Endothelial cell (in vitro differentiated cells): ENCODE measurements around the gene STMP1. TPM values are rescaled to one million over a fixed set of nuclear protein-coding genes. Genes with fewer than 3 reads are reported as not detected.

Experiments used
- DNase-seq: peaks from one replicate; pipeline ENCODE4 v3.0.0; 2021; ENCODE audit warnings: low spot score
- H3K27ac Mint-ChIP-seq: one replicate; pipeline ENCODE4 v1.8.0; 2021; ENCODE audit warnings: mixed read lengths, inconsistent platforms; ENCODE audit not compliant: unreplicated experiment
- H3K27me3 Mint-ChIP-seq: one replicate; pipeline ENCODE4 v1.8.0; 2021; ENCODE audit warnings: mild to moderate bottlenecking, moderate library complexity, mixed read lengths, inconsistent platforms; ENCODE audit not compliant: unreplicated experiment
- H3K36me3 Mint-ChIP-seq: one replicate; pipeline ENCODE4 v1.8.0; 2021; ENCODE audit warnings: mild to moderate bottlenecking, low read depth, mixed read lengths, inconsistent platforms; ENCODE audit not compliant: unreplicated experiment
- H3K4me1 Mint-ChIP-seq: one replicate; pipeline ENCODE4 v1.8.0; 2021; ENCODE audit warnings: mild to moderate bottlenecking, mixed read lengths, inconsistent platforms; ENCODE audit not compliant: unreplicated experiment
- H3K4me3 Mint-ChIP-seq: one replicate; pipeline ENCODE4 v1.8.0; 2021; ENCODE audit warnings: mild to moderate bottlenecking, mixed read lengths, inconsistent platforms; ENCODE audit not compliant: unreplicated experiment
- H3K9me3 Mint-ChIP-seq: one replicate; pipeline ENCODE4 v1.8.0; 2021; ENCODE audit warnings: mixed read lengths, inconsistent platforms; ENCODE audit not compliant: unreplicated experiment
- CTCF ChIP-seq: fragments of 200-600 bp; sonication (generic); IDR thresholded peaks from one replicate; pipeline ENCODE4 v1.5.0; 2021; ENCODE audit warnings: antibody characterized with exemption; ENCODE audit not compliant: unreplicated experiment
- total RNA-seq: library from RNA; stranded (reverse); fragmentation: NEBNext Ultra II Directional; extraction: Animal tissue kit (Norgen Biotek cat#: 25700); gene quantifications from one replicate; pipeline ENCODE4 v1.2.1, GENCODE V29; 2021; ENCODE audit not compliant: unreplicated experiment

The STMP1 gene
- total RNA-seq, 1 donor from 2014 or later: 27.5 TPM

- Mint-ChIP-seq H3K9me3 (no peaks in the 10 kb centered on the region), H3K36me3 (peaks cover 26% of the 10 kb centered on the region), H3K27me3 (no peaks in the 10 kb centered on the region), H3K4me3 (no peak overlapping the region), H3K27ac (no peak overlapping the region), H3K4me1 (peaks cover 11% of the 10 kb centered on the region)
- DNase-seq: no peak
- peak; percentile 55 for TF ChIP-seq CTCF
These were observed 16.9 kb upstream of the STMP1 start for GRCh38 chr7:135645296-135645904.

- Mint-ChIP-seq H3K27ac (peak overlapping the region; percentile 57), H3K4me3 (no peak overlapping the region), H3K27me3 (no peaks in the 10 kb centered on the region), H3K9me3 (no peaks in the 10 kb centered on the region), H3K36me3 (peaks cover 16% of the 10 kb centered on the region), H3K4me1 (peaks cover 15% of the 10 kb centered on the region)
- TF ChIP-seq CTCF: no peak
- DNase-seq: no peak
These were observed 14.6 kb upstream of the STMP1 start for GRCh38 chr7:135647755-135648154.

- no peaks in the 10 kb centered on the region for H3K9me3 Mint-ChIP-seq
- peaks cover 20% of the 10 kb centered on the region for H3K4me1 Mint-ChIP-seq
- no peak overlapping the region for H3K4me3 Mint-ChIP-seq
- peaks cover 16% of the 10 kb centered on the region for H3K36me3 Mint-ChIP-seq
- H3K27me3 Mint-ChIP-seq: peaks cover 2% of the 10 kb centered on the region
- DNase-seq: no peak
- peak overlapping the region; percentile 57 for H3K27ac Mint-ChIP-seq
- no peak for TF ChIP-seq CTCF
These were observed 14.1 kb upstream of the STMP1 start for GRCh38 chr7:135648235-135648634.

DNA sequence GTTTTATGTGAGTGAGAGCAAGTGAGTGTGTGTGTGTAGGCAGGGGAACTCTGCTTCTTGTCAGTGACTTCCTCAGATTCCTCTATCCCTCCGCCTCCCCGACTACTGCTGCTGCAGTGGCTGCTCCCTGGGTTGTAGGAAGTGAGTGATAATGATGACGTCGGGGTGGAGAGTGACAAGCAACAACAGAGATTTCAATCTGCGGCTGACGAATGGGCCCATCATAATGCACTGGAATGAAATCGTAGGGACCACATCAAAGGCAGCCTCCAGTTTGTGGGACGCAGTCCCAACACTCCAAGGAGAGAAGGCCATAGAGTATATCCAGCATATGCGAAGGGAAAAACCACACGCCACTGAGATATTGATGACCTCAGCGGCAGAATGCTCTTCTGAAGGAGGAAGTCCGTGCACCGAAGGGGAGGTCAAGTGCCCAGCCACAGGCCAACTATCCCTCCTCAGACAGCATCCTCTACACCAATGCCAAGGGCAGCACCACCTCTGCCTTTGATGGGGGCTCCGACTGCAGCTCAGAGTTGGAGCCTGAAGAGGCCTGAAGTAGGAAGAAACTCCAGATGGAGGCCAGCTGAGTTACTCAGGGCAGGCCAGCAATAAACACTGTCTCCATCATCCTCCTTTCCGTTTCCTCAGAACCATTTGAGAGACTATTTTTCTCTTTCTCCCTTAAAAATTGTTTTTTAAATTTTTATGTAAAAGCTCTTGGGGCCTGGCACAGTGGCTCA is 11.3 kb upstream of the STMP1 start:
- no peak overlapping the region for H3K4me3 Mint-ChIP-seq
- peaks cover 22% of the 10 kb centered on the region for H3K4me1 Mint-ChIP-seq
- no peak overlapping the region for H3K27ac Mint-ChIP-seq
- peaks cover under 1% of the 10 kb centered on the region for H3K36me3 Mint-ChIP-seq
- no peaks in the 10 kb centered on the region for H3K9me3 Mint-ChIP-seq
- no peak for DNase-seq
- peaks cover 2% of the 10 kb centered on the region for H3K27me3 Mint-ChIP-seq
- TF ChIP-seq CTCF: no peak
